A549 (cell line): ENCODE data around the gene CD226. TPM values are rescaled to one million over a fixed set of nuclear protein-coding genes. Genes with fewer than 3 reads are reported as not detected.
"Not testable (repeated sequence)": the region's sequence is repeated elsewhere in the genome, so short reads cannot be mapped to it uniquely, and the experiment has no call there.

Source experiments
- ATAC-seq, 2 experiments: fragments of 200-7000 bp in 1 of 2; fragments of >200 bp in 1 of 2; cut with Nextera tagmentation in 1 of 2; cut with Tn5 transposase in 1 of 2; 3 replicates each; pipeline versions ENCODE4 v1.8.0 to v1.9.1; 2018 to 2020; ENCODE audit warnings: mild to moderate bottlenecking in 1 of 2, moderate library complexity in 1 of 2
- CTCF ChIA-PET: fragments of 300-600 bp; sonication (Branson Sonifier 250); formaldehyde crosslinking; extraction: SDS; loops from one replicate; lab custom pipeline; 2021; ENCODE audit warnings: antibody characterized with exemption, inconsistent platforms; lab: Yijun Ruan, JAX
- POLR2A ChIA-PET: fragments of 350-600 bp; formaldehyde crosslinking; extraction: SDS; loops from one replicate; lab custom pipeline; 2021; ENCODE audit warnings: antibody characterized with exemption, inconsistent platforms; lab: Yijun Ruan, JAX
- DNase-seq, 2 experiments: peaks; one replicate each; pipeline versions ENCODE4 v3.0.0 to v3.0.0-alpha.2; 2011 to 2016; ENCODE audit warnings: low read depth in 1 of 2, low spot score in 1 of 2
- FAIRE-seq: peaks from 2 replicates; lab custom pipeline; 2011; peaks lifted over from hg19 to GRCh38; lab: Jason Lieb, UNC
- H3K27ac ChIP-seq, 2 experiments: fragments of >200 bp; sonication (Bioruptor Twin); formaldehyde crosslinking; 3 replicates each; pipeline ENCODE4 v1.5.1; 2016 to 2017
- H3K4me1 ChIP-seq: fragments of >200 bp; sonication (Bioruptor Twin); formaldehyde crosslinking; 3 replicates; pipeline ENCODE4 v1.6.1; 2016
- H3K4me2 ChIP-seq: fragments of >200 bp; sonication (Bioruptor Twin); formaldehyde crosslinking; 3 replicates; pipeline ENCODE4 v1.6.1; 2016
- H3K4me3 ChIP-seq: fragments of >200 bp; sonication (Bioruptor Twin); formaldehyde crosslinking; 3 replicates; pipeline ENCODE4 v1.5.1; 2016
- H3K9me3 ChIP-seq: fragments of >200 bp; sonication (Bioruptor Twin); formaldehyde crosslinking; 3 replicates; pipeline ENCODE4 v1.6.1; 2016
- CBX8 ChIP-seq: fragments of 200-600 bp; sonication (generic); IDR thresholded peaks from 2 replicates; pipeline ENCODE4 v1.6.1; 2016
- CEBPB ChIP-seq, 2 experiments: fragments of >200 bp in 1 of 2; sonication (Bioruptor Twin) in 1 of 2; formaldehyde crosslinking in 1 of 2; IDR thresholded peaks; 2 replicates each; pipeline ENCODE4 v1.6.1; 2012 to 2016
- CHD2 ChIP-seq: fragments of 150-350 bp; IDR thresholded peaks from 2 replicates; pipeline ENCODE4 v1.6.1; 2014; ENCODE audit warnings: low read length; ENCODE audit not compliant: partially characterized antibody
- EP300 ChIP-seq, 2 experiments: fragments of >200 bp; sonication (Bioruptor Twin); formaldehyde crosslinking; IDR thresholded peaks; 2 replicates in 1 of 2; 3 replicates in 1 of 2; pipeline ENCODE4 v1.6.1; 2016 to 2017
- ESRRA ChIP-seq: fragments of 150-350 bp; IDR thresholded peaks from 2 replicates; pipeline ENCODE4 v1.6.1; 2014; ENCODE audit warnings: mild to moderate bottlenecking, low read length, borderline replicate concordance
- FOSB ChIP-seq: fragments of 250-450 bp; sonication (Bioruptor Pico); IDR thresholded peaks from 2 replicates; pipeline ENCODE4 v1.5.0; 2020; ENCODE audit warnings: mild to moderate bottlenecking, moderate library complexity
- HEYL ChIP-seq: fragments of 250-450 bp; sonication (Bioruptor Pico); IDR thresholded peaks from 2 replicates; pipeline ENCODE4 v1.8.0; 2021; ENCODE audit warnings: mild to moderate bottlenecking, moderate library complexity
- HOXB5 ChIP-seq: fragments of 250-450 bp; sonication (Bioruptor Pico); IDR thresholded peaks from 2 replicates; pipeline ENCODE4 v1.5.0; 2020; ENCODE audit warnings: mild to moderate bottlenecking, moderate library complexity
- JUN ChIP-seq, 2 experiments: fragments of >200 bp; sonication (Bioruptor Twin); formaldehyde crosslinking; IDR thresholded peaks; 2 replicates in 1 of 2; 3 replicates in 1 of 2; pipeline ENCODE4 v1.6.1; 2016 to 2017
- KDM5A ChIP-seq: fragments of 200-600 bp; sonication (generic); IDR thresholded peaks from 2 replicates; pipeline ENCODE4 v1.6.1; 2016; ENCODE audit warnings: antibody characterized with exemption, mild to moderate bottlenecking
- NPAS2 ChIP-seq: fragments of 250-450 bp; sonication (Bioruptor Pico); IDR thresholded peaks from 2 replicates; pipeline ENCODE4 v1.8.0; 2022; ENCODE audit warnings: mild to moderate bottlenecking, moderate library complexity, borderline replicate concordance
- POLR2AphosphoS2 ChIP-seq: conservative IDR thresholded peaks from 2 replicates; pipeline ENCODE4 v1.6.1; 2012; ENCODE audit warnings: low read length, improper control_type of control experiment, inconsistent platforms
- RAD21 ChIP-seq, 2 experiments: fragments of >200 bp in 1 of 2; sonication (Bioruptor Twin) in 1 of 2; formaldehyde crosslinking in 1 of 2; IDR thresholded peaks in 1 of 2; conservative IDR thresholded peaks in 1 of 2; 2 replicates in 1 of 2; 3 replicates in 1 of 2; pipeline ENCODE4 v1.6.1; 2012 to 2018; ENCODE audit warnings: inconsistent platforms in 1 of 2
- RARB ChIP-seq: fragments of 250-450 bp; sonication (Bioruptor Pico); IDR thresholded peaks from 2 replicates; pipeline ENCODE4 v1.8.0; 2021; ENCODE audit warnings: mild to moderate bottlenecking, moderate library complexity
- SMC3 ChIP-seq: fragments of >200 bp; sonication (Bioruptor Twin); formaldehyde crosslinking; IDR thresholded peaks from 3 replicates; pipeline ENCODE4 v1.6.1; 2018; ENCODE audit warnings: inconsistent platforms
- SREBF2 ChIP-seq: fragments of 450-650 bp; IDR thresholded peaks from 2 replicates; pipeline ENCODE4 v1.6.1; 2014; ENCODE audit warnings: mild to moderate bottlenecking, moderate library complexity
- TFCP2L1 ChIP-seq: fragments of 250-450 bp; sonication (Bioruptor Pico); IDR thresholded peaks from 2 replicates; pipeline ENCODE4 v1.5.0; 2021; ENCODE audit warnings: mild to moderate bottlenecking
- TP53 ChIP-seq: fragments of 250-450 bp; sonication (Bioruptor Pico); IDR thresholded peaks from 2 replicates; pipeline ENCODE4 v1.5.0; 2021; ENCODE audit warnings: mild to moderate bottlenecking, moderate library complexity
- ZNF302 ChIP-seq: fragments of 250-450 bp; sonication (Bioruptor Pico); IDR thresholded peaks from 2 replicates; pipeline ENCODE4 v1.9.0; 2021; ENCODE audit warnings: inconsistent platforms, mild to moderate bottlenecking, moderate library complexity
- WGBS: methylation state at CpG from one replicate; pipeline ENCODE4 v1.1.6; 2017; ENCODE audit errors: missing lambda C conversion rate; 5-methylcytosine and 5-hydroxymethylcytosine counted together
- polyA plus RNA-seq, 4 experiments: library from polyadenylated mRNA; depleted of rRNA in 3 of 4; stranded (reverse); fragments of >200 nt; fragmentation: RNase III in 1 of 4; extraction: RNeasy Plus Mini Kit Qiagen cat#74134 plus additional on column Dnase treatment in 1 of 4; gene quantifications; 2 replicates in 3 of 4; 3 replicates in 1 of 4; pipeline ENCODE4 v1.2.3, GENCODE V29; 2011 to 2017
- TF ChIP-seq, protein P1 (sequence below): IDR thresholded peaks from 2 replicates; pipeline ENCODE4 v1.6.1; 2012
- TF ChIP-seq, protein P2 (sequence below): IDR thresholded peaks from 2 replicates; pipeline ENCODE4 v1.6.1; 2012

Gene CD226
- polyA plus RNA-seq, 2 of the 4 experiments (the other 2 are of a cell fraction), result 0.28 to 0.92 TPM

DNA sequence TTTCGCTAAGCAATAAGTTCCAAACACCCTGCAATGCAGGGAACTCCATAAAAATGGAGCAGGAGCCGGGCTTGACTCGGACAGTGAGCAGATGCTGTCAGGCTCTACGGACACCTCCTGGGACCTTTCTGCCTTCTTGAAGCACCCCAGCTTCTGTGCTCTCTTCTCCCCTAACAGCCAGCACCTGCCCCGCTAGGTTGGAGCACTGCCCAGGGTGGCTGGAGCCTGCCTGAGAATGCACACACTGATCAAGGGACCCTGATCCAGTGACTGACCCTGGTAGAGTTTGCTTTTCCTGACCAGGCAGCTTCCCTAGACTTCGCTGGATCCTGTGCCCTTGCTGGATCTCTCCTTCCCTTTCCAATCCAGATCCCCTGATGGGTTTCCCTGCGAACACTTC lies 40.9 kb downstream of the CD226 start:
- POLR2A ChIA-PET, result no interaction called here
- no peaks in the 10 kb centered on the region for H3K9me3 ChIP-seq
- WGBS, result 85% methylated on average over 7 of the region's 7 CpGs
- FAIRE-seq, result no peak
- H3K4me1 ChIP-seq, result no peaks in the 10 kb centered on the region
- H3K27ac ChIP-seq, result no peak overlapping the region
- no peak overlapping the region for H3K4me3 ChIP-seq
- CTCF ChIA-PET, result no interaction called here
- DNase-seq, result no peak
- TF ChIP-seq ESRRA (no peak), TFCP2L1 (CRISPR knock-in tag) (no peak), POLR2AphosphoS2 (no peak), SMC3 (no peak), TP53 (CRISPR knock-in tag) (no peak), RARB (CRISPR knock-in tag) (no peak), CHD2 (no peak), NPAS2 (CRISPR knock-in tag) (no peak)
- no peak overlapping the region for H3K4me2 ChIP-seq
- no peak for ATAC-seq

DNA sequence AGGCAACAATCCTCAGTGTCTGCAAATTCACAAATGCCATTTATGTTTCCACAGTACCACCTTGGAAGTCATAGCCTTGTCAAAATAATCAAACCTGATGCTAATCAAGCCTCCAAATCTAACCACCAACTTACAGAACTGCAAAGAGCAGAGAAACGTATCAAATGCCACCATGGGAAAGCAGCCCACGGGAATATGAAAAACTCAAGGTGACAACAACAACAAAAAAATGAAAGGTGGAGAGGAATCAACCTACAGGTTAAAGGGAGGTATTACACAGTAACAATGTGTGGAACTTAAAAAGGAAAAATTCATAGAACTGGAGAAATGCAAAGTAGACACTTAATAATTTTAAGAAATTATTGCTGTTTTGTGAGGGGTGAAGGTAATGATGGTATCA lies 46.7 kb downstream of the CD226 start:
- Histone ChIP-seq H3K4me3 (no peak overlapping the region), H3K4me1 (no peaks in the 10 kb centered on the region), H3K4me2 (no peak overlapping the region), H3K9me3 (no peaks in the 10 kb centered on the region), H3K27ac (no peak overlapping the region)
- FAIRE-seq (no peak), DNase-seq (no peak), ATAC-seq (no peak)
- POLR2A ChIA-PET, result no interaction called here
- CTCF ChIA-PET, result no interaction called here
- no peak for TF ChIP-seq KDM5A
- TF ChIP-seq CBX8, result no peak
- TF ChIP-seq ZNF302 (CRISPR knock-in tag), result no peak
- TF ChIP-seq HOXB5 (CRISPR knock-in tag), result no peak
- TF ChIP-seq HEYL (CRISPR knock-in tag), result no peak
- no peak for TF ChIP-seq JUN (IDR thresholded peaks at IDR 0.05)
- no peak for TF ChIP-seq SREBF2
- TF ChIP-seq RARB (CRISPR knock-in tag), result no peak
- TF ChIP-seq, protein P1, sequence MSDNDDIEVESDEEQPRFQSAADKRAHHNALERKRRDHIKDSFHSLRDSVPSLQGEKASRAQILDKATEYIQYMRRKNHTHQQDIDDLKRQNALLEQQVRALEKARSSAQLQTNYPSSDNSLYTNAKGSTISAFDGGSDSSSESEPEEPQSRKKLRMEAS, result no peak
- no peak for TF ChIP-seq CEBPB (IDR thresholded peaks at IDR 0.05)
- TF ChIP-seq, protein P2, sequence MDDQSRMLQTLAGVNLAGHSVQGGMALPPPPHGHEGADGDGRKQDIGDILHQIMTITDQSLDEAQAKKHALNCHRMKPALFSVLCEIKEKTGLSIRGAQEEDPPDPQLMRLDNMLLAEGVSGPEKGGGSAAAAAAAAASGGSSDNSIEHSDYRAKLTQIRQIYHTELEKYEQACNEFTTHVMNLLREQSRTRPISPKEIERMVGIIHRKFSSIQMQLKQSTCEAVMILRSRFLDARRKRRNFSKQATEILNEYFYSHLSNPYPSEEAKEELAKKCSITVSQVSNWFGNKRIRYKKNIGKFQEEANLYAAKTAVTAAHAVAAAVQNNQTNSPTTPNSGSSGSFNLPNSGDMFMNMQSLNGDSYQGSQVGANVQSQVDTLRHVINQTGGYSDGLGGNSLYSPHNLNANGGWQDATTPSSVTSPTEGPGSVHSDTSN, result no peak
- TF ChIP-seq RAD21 (conservative IDR thresholded peaks at IDR 0.05 in 1 of 2, IDR thresholded peaks at IDR 0.05 in 1 of 2), result no peak
- TF ChIP-seq FOSB (CRISPR knock-in tag), result no peak
- no peak for TF ChIP-seq SMC3
- TF ChIP-seq EP300 (IDR thresholded peaks at IDR 0.05), result no peak
- 83% methylated on average over 2 of the region's 2 CpGs for WGBS

DNA sequence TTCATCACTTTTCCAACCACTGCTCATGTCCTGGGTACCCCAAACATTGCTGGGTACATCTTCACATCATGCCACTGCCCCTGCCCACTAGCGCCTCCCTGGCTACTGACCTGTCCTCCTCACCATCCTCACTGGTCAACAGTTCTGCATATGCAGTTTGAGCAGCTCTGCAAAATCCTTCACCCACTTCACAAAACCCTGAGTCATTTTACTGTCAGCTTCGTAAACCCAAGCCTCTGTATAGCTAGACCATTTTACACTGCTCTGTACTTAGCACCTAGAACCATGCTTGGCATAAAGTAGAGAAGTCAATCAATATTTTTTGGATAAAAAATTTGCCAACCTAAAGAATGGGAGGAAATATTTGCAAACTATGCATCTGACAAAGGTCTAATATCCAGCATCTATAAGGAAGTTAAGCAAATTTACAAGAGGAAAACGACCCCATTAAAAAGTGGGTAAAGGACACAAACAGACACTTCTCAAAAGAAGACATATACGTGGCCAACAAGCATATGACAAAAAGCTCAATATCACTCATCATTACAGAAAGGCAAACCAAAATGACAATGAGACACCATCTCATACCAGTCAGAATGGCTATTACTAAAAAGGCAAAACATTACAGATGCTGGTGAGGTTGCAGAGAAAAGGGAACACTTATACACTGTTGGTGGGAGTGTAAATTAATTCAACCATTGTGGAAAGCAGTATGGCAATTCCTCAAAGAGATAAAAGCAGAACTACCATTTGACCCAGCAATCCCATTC lies 48.3 kb downstream of the CD226 start:
- CTCF ChIA-PET, ATAC-seq, H3K4me3 ChIP-seq, POLR2A ChIA-PET, H3K27ac ChIP-seq, H3K4me2 ChIP-seq, H3K4me1 ChIP-seq, DNase-seq, H3K9me3 ChIP-seq, FAIRE-seq: not testable (repeated sequence)
- 80% methylated on average over 4 of the region's 4 CpGs for WGBS
